Naive thymus-derived CD4-positive, alpha-beta T cell (primary cell): Measurements from ENCODE around the gene SORL1. TPM values are rescaled to one million over a fixed set of nuclear protein-coding genes. Genes with fewer than 3 reads are reported as not detected.

ENCODE experiments used
- ATAC-seq: fragments of 150-1000 bp; cut with Tn5 transposase; 2 replicates; pipeline ENCODE4 v1.10.0; 2021; ENCODE audit warnings: mild to moderate bottlenecking, moderate library complexity
- CTCF ChIA-PET: fragments of 350-600 bp; sonication (Branson Sonifier 250); formaldehyde crosslinking; loops from one replicate; lab custom pipeline; 2021; ENCODE audit warnings: antibody characterized with exemption; lab: Charles Lee
- POLR2A ChIA-PET: fragments of 350-600 bp; sonication (Branson Sonifier 250); formaldehyde crosslinking; loops from one replicate; lab custom pipeline; 2021; ENCODE audit warnings: antibody characterized with exemption, inconsistent platforms; lab: Charles Lee
- DNase-seq, 9 donors: peaks; one replicate each; pipeline versions ENCODE4 v3.0.0 to v3.0.0-alpha.2; 2020 to 2022; ENCODE audit warnings: mixed read lengths in 1 of 9
- H3K27ac ChIP-seq: one replicate; pipeline ENCODE4 v1.7.0; 2013; ENCODE audit warnings: mild to moderate bottlenecking, low read depth, low read length, moderate library complexity
- H3K27me3 ChIP-seq, 2 donors: one replicate each; pipeline ENCODE4 v1.7.0; 2013; ENCODE audit warnings: low read length in 2 of 2, mild to moderate bottlenecking in 2 of 2, moderate library complexity in 2 of 2; ENCODE audit not compliant: control insufficient read depth in 2 of 2, insufficient read depth in 2 of 2
- H3K36me3 ChIP-seq, 3 experiments: 1 replicate in 2 of 3; 2 replicates in 1 of 3; pipeline ENCODE4 v1.7.0; 2013; ENCODE audit warnings: low read length in 3 of 3, mild to moderate bottlenecking in 3 of 3, moderate library complexity in 1 of 3; ENCODE audit not compliant: insufficient read depth in 3 of 3, control insufficient read depth in 2 of 3
- H3K4me1 ChIP-seq, 2 donors: one replicate each; pipeline ENCODE4 v1.7.0; 2013; ENCODE audit warnings: low read length in 2 of 2, mild to moderate bottlenecking in 2 of 2, moderate library complexity in 1 of 2; ENCODE audit not compliant: control insufficient read depth in 2 of 2, insufficient read depth in 2 of 2
- H3K4me3 ChIP-seq: 2 replicates; pipeline ENCODE4 v1.7.0; 2013; ENCODE audit warnings: mild to moderate bottlenecking, low read length
- H3K9me3 ChIP-seq, 3 experiments: 1 replicate in 2 of 3; 2 replicates in 1 of 3; pipeline ENCODE4 v1.7.0; 2013; ENCODE audit warnings: low read length in 3 of 3; ENCODE audit not compliant: control insufficient read depth in 2 of 3
- H3K27ac Mint-ChIP-seq, 9 donors: one replicate each; pipeline ENCODE4 v1.8.0; 2020 to 2022; ENCODE audit warnings: mixed read lengths in 9 of 9, mild to moderate bottlenecking in 8 of 9, moderate library complexity in 5 of 9, inconsistent platforms in 2 of 9
- H3K27me3 Mint-ChIP-seq, 5 donors: one replicate each; pipeline ENCODE4 v1.8.0; 2021 to 2022; ENCODE audit warnings: mixed read lengths in 5 of 5, mild to moderate bottlenecking in 1 of 5
- H3K36me3 Mint-ChIP-seq, 5 donors: one replicate each; pipeline ENCODE4 v1.8.0; 2020 to 2022; ENCODE audit warnings: mixed read lengths in 5 of 5, mild to moderate bottlenecking in 3 of 5, inconsistent platforms in 1 of 5
- H3K4me1 Mint-ChIP-seq, 7 donors: one replicate each; pipeline ENCODE4 v1.8.0; 2020 to 2022; ENCODE audit warnings: mixed read lengths in 7 of 7, mild to moderate bottlenecking in 3 of 7, inconsistent platforms in 1 of 7
- H3K4me3 Mint-ChIP-seq, 10 donors: one replicate each; pipeline ENCODE4 v1.8.0; 2020 to 2022; ENCODE audit warnings: mild to moderate bottlenecking in 10 of 10, mixed read lengths in 10 of 10, moderate library complexity in 6 of 10, inconsistent platforms in 2 of 10
- H3K9me3 Mint-ChIP-seq, 11 donors: one replicate each; pipeline ENCODE4 v1.8.0; 2020 to 2022; ENCODE audit warnings: mixed read lengths in 11 of 11, mild to moderate bottlenecking in 4 of 11, inconsistent platforms in 1 of 11, moderate library complexity in 1 of 11
- intact Hi-C, 2 donors: fragments of 100-400 bp; cut with micrococcal nuclease; formaldehyde crosslinking; loops; one replicate each; pipeline ENCODE4 v1.15.1; 2023
- polyA plus RNA-seq, 2 donors: library from polyadenylated mRNA; unstranded; fragments of 300-500 nt; fragmentation: Illumina TruSeq; gene quantifications; one replicate each; pipeline ENCODE4 v1.2.3, GENCODE V29; 2021
- total RNA-seq, 6 experiments: library from RNA in 5 of 6; stranded (reverse) in 5 of 6; gene quantifications; 1 replicate in 5 of 6; 2 replicates in 1 of 6; pipeline ENCODE4 v1.2.3 and lab custom pipeline; 2021 to 2026

Gene SORL1
- total and polyA plus RNA-seq, 7 experiments from 2014 or later = 165 to 555 (median 321) TPM

GRCh38 chr11:121445071-121445768 is 6.9 kb upstream of the SORL1 start:
- Mint-ChIP-seq H3K4me3 (peak overlapping the region; percentile 68 to 99 (median 76)), H3K4me1 (peaks cover 58 to 92% (median 78%) of the 10 kb centered on the region in 7 donors), H3K9me3 (peaks cover 0 to 3% (median 0%) of the 10 kb centered on the region in 11 donors), H3K27ac (peak overlapping the region; percentile 80 to 100 (median 95)), H3K27me3 (no peaks in the 10 kb centered on the region), H3K36me3 (peaks cover 8 to 70% (median 51%) of the 10 kb centered on the region in 5 donors)
- H3K9me3 ChIP-seq = peaks cover 0 to 3% (median 0%) of the 10 kb centered on the region in 3 experiments
- intact Hi-C loops = no loop called here
- H3K4me3 ChIP-seq = peak overlapping the region; percentile 12
- DNase-seq = no peak
- no peaks in the 10 kb centered on the region for H3K27me3 ChIP-seq
- ChIA-PET POLR2A (interaction anchor here (0.7 to 15.0 kb wide), 7 partner anchors 9 to 153 kb away, joined by 3 to 425 read pairs (median 3); partner anchors contain the start of gene SC5D), CTCF (interaction anchor here (0.6 to 1.2 kb wide), 3 partner anchors 18 to 117 kb away, joined by 3 to 4 read pairs (median 3); no protein-coding TSS in a partner anchor)
- H3K4me1 ChIP-seq = peaks cover 22 to 73% of the 10 kb centered on the region in 2 donors
- H3K27ac ChIP-seq = peak overlapping the region; percentile 83
- peaks cover 0 to 3% (median 0%) of the 10 kb centered on the region in 3 experiments for H3K36me3 ChIP-seq
- no peak for ATAC-seq

GRCh38 chr11:121446752-121447156 is 5.4 kb upstream of the SORL1 start:
- no peak overlapping the region for H3K4me3 ChIP-seq
- H3K36me3 ChIP-seq = peaks cover 0 to 3% (median 0%) of the 10 kb centered on the region in 3 experiments
- H3K27ac ChIP-seq = peak overlapping the region; percentile 83
- no peaks in the 10 kb centered on the region for H3K27me3 Mint-ChIP-seq
- peaks cover 30 to 79% of the 10 kb centered on the region in 2 donors for H3K4me1 ChIP-seq
- peaks cover 0 to 3% (median 0%) of the 10 kb centered on the region in 11 donors for H3K9me3 Mint-ChIP-seq
- POLR2A ChIA-PET = interaction anchor here (0.8 to 15.0 kb wide), 6 partner anchors 16 to 155 kb away, joined by 3 to 425 read pairs (median 4); partner anchors contain the start of gene SC5D
- DNase-seq = no peak
- intact Hi-C loops = no loop called here
- CTCF ChIA-PET = interaction anchor here (0.6 to 1.3 kb wide), 4 partner anchors 11 to 199 kb away, joined by 3 to 5 read pairs (median 3); no protein-coding TSS in a partner anchor
- peak overlapping the region; percentile 81 to 100 (median 95) for H3K27ac Mint-ChIP-seq
- peak overlapping the region; percentile 52 to 99 (median 72) for H3K4me3 Mint-ChIP-seq
- no peak for ATAC-seq
- H3K27me3 ChIP-seq = no peaks in the 10 kb centered on the region
- peaks cover 8 to 66% (median 54%) of the 10 kb centered on the region in 5 donors for H3K36me3 Mint-ChIP-seq
- peaks cover 0 to 3% (median 0%) of the 10 kb centered on the region in 3 experiments for H3K9me3 ChIP-seq
- peaks cover 62 to 93% (median 84%) of the 10 kb centered on the region in 7 donors for H3K4me1 Mint-ChIP-seq

DNA sequence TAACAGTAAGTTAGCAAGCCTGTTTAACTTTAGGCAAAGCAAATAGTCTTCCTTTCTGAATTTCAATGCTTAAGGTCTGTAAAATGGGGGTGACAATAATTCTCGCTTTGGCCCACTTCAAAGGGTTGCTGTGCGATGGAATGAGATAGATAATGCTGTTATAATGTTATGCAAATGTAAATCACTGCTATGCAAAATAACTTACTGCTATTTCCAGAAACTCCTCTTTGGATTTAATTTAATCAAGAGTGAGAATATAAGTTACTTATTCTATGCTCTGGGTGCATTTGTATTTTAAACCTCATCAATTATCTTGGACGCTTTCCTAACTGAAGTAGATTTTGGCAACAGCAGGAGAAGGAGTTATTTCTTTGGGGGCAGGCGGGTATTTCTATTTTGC is 4.1 kb upstream of the SORL1 start:
- H3K27me3 Mint-ChIP-seq = no peaks in the 10 kb centered on the region
- POLR2A ChIA-PET = interaction anchor here (0.6 to 15.0 kb wide), 7 partner anchors 16 to 123 kb away, joined by 3 to 425 read pairs (median 107); no protein-coding TSS in a partner anchor
- CTCF ChIA-PET = no interaction called here
- H3K27ac Mint-ChIP-seq = peak overlapping the region; percentile 91 to 100 (median 95)
- H3K4me1 ChIP-seq = peaks cover 30 to 78% of the 10 kb centered on the region in 2 donors
- intact Hi-C loops = no loop called here
- H3K27me3 ChIP-seq = no peaks in the 10 kb centered on the region
- peak overlapping the region; percentile 83 for H3K27ac ChIP-seq
- peaks cover 13 to 60% (median 55%) of the 10 kb centered on the region in 5 donors for H3K36me3 Mint-ChIP-seq
- no peak for DNase-seq
- peaks cover 0 to 3% (median 0%) of the 10 kb centered on the region in 3 experiments for H3K36me3 ChIP-seq
- ATAC-seq = no peak
- H3K4me3 Mint-ChIP-seq = peak overlapping the region in 9 of 10 donors; percentile 36 to 99 (median 90)
- peak overlapping the region; percentile 15 for H3K4me3 ChIP-seq
- H3K9me3 ChIP-seq = peaks cover 0 to 3% (median 0%) of the 10 kb centered on the region in 3 experiments
- H3K9me3 Mint-ChIP-seq = peaks cover 0 to 3% (median 0%) of the 10 kb centered on the region in 11 donors
- H3K4me1 Mint-ChIP-seq = peaks cover 62 to 86% (median 78%) of the 10 kb centered on the region in 7 donors

GRCh38 chr11:121448431-121448941 is 3.6 kb upstream of the SORL1 start:
- peaks cover 0 to 3% (median 0%) of the 10 kb centered on the region in 3 experiments for H3K9me3 ChIP-seq
- Mint-ChIP-seq H3K9me3 (peaks cover 0 to 3% (median 0%) of the 10 kb centered on the region in 11 donors), H3K36me3 (peaks cover 14 to 60% (median 57%) of the 10 kb centered on the region in 5 donors), H3K4me1 (peaks cover 64 to 88% (median 78%) of the 10 kb centered on the region in 7 donors), H3K27me3 (no peaks in the 10 kb centered on the region), H3K4me3 (peak overlapping the region; percentile 59 to 99 (median 91)), H3K27ac (peak overlapping the region; percentile 91 to 100 (median 95))
- H3K27ac ChIP-seq = peak overlapping the region; percentile 83
- ChIA-PET CTCF (interaction anchor here (1.8 to 4.9 kb wide), 2 partner anchors 11 to 16 kb away, joined by 9 to 68 read pairs; no protein-coding TSS in a partner anchor), POLR2A (interaction anchor here (0.6 to 15.0 kb wide), 17 partner anchors 8 to 157 kb away, joined by 3 to 425 read pairs (median 19); partner anchors contain the start of gene SC5D)
- H3K36me3 ChIP-seq = peaks cover 0 to 3% (median 0%) of the 10 kb centered on the region in 3 experiments
- ATAC-seq (peak; percentile 12), DNase-seq (no peak)
- H3K4me3 ChIP-seq = peak overlapping the region; percentile 15
- intact Hi-C loops = no loop called here
- no peaks in the 10 kb centered on the region for H3K27me3 ChIP-seq
- peaks cover 30 to 74% of the 10 kb centered on the region in 2 donors for H3K4me1 ChIP-seq

GRCh38 chr11:121449123-121449522 is 3.0 kb upstream of the SORL1 start:
- H3K4me1 Mint-ChIP-seq = peaks cover 64 to 88% (median 78%) of the 10 kb centered on the region in 7 donors
- no peaks in the 10 kb centered on the region for H3K27me3 Mint-ChIP-seq
- ATAC-seq (peak; percentile 37), DNase-seq (peak in 7 of 9 donors; percentile 55 to 84 (median 75))
- peaks cover 0 to 3% (median 0%) of the 10 kb centered on the region in 11 donors for H3K9me3 Mint-ChIP-seq
- H3K36me3 Mint-ChIP-seq = peaks cover 14 to 62% (median 54%) of the 10 kb centered on the region in 5 donors
- POLR2A ChIA-PET = interaction anchor here (0.7 to 15.0 kb wide), 23 partner anchors 8 to 1613 kb away, joined by 3 to 425 read pairs (median 6); partner anchors contain the start of genes HSPA8 and SC5D
- H3K27ac ChIP-seq = peak overlapping the region; percentile 83
- intact Hi-C loops = loop anchor here (1.0 kb wide), 3 partner anchors 9 to 157 kb away; partner anchors contain the start of gene SC5D (in 1 of the 2)
- peak overlapping the region; percentile 59 to 99 (median 91) for H3K4me3 Mint-ChIP-seq
- CTCF ChIA-PET = interaction anchor here (0.7 to 4.9 kb wide), 6 partner anchors 10 to 128 kb away, joined by 3 to 68 read pairs (median 4); no protein-coding TSS in a partner anchor
- H3K36me3 ChIP-seq = peaks cover 0 to 3% (median 0%) of the 10 kb centered on the region in 3 experiments
- H3K4me1 ChIP-seq = peaks cover 30 to 73% of the 10 kb centered on the region in 2 donors
- peak overlapping the region; percentile 91 to 100 (median 95) for H3K27ac Mint-ChIP-seq
- H3K27me3 ChIP-seq = no peaks in the 10 kb centered on the region
- H3K4me3 ChIP-seq = peak overlapping the region; percentile 15
- peaks cover 0 to 3% (median 0%) of the 10 kb centered on the region in 3 experiments for H3K9me3 ChIP-seq
